Stimulated activated CD4-positive, alpha-beta T cell treated with anti-CD3 and anti-CD28 coated beads, Interleukin-2, amount 100 ng/mL, for 4 hours (primary cell): Measurements from ENCODE around the gene ARHGAP26.
"Not testable (repeated sequence)": the region's sequence is repeated elsewhere in the genome, so short reads cannot be mapped to it uniquely, and the experiment has no call there.

ENCODE experiments used
- DNase-seq: peaks from one replicate; pipeline ENCODE4 v3.0.0-alpha.2; 2020; ENCODE audit warnings: low read depth

Gene ARHGAP26

DNA sequence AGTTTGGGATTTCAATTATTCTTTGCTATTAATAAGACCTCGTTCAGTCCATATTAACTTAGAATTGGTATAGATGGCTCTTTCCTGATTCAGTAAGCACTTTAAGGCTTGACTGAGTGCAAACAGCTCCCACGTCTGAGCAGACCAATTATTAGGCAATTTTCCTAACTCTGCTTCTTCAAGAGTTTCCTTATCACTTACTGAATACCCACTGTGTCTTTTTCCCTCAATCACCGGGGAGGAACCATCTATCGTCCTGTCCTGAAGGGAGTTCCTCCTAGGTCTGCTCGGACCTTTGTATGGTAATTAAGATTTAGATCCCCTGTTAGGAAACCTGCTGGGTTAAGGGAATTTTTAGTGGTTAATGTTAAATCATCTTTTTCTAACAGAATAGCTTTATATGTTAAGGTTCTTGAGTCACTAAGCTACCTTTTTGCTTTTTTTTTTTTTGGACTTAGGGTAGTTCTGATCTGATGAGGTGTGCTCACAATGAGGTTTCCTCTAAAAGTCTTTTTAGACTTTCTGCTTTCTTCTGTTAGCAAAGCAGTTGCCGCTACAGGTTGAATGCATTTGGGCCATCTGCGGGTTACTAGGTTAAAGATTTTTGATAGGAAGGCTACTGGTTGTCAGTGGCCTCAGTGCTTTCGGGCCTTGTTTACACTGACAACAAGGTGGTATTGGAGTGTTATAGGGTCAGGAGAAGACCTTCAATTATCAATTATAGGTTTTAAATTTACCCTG, 322.7 kb downstream of the ARHGAP26 start:
- not testable (repeated sequence) for DNase-seq

DNA sequence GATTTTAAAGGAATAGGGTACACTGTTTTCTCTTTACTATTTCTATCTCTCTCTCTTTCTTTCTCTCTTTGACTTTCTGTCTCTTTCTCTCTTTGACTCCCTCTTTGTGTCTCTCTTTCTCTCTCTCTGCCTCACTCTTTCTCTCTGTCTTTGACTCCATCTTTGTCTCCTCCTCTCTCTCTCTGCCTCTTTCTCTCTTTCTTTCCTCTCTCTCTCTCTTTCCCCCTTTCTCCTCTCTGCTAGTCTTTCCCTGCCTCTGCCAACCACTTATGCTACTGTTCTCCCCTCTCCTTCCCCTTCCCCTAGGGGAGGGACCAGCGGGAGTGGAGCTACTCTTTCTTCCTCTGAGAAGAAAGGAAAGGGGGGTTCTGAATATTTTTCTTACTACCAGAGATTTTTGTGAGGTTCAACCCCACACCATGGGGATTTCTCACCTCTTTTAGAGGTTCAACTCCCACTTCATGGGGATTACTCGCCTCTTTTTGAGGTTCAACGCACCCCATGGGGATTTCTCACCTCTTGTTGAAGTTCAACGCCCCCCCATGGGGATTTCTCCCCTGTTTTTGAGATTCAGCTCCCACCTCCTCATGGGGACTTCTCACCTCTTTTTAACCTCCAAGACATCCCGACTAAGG, 323.4 kb downstream of the ARHGAP26 start:
- no peak for DNase-seq

DNA sequence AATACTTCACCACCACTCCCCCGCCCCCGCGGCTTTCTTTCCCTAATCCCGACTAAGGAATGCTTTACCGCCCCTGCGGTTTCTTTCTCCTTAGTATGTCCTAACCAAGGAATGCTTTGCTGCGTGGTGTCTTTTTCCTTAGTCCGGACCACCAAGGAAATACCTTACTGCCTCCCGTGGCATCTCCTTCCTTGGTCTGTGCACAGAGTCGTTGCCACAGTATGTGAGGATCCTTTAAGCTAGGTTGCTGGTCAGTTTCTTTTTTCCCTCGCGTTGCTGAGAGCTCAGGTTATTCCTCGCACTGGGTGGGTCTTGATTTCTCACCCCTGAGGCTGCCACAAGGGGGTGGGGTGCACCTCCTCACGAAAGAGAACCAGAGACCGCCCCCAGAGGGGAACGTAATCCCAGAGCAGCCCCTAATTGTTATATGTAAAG, 323.9 kb downstream of the ARHGAP26 start:
- no peak for DNase-seq

DNA sequence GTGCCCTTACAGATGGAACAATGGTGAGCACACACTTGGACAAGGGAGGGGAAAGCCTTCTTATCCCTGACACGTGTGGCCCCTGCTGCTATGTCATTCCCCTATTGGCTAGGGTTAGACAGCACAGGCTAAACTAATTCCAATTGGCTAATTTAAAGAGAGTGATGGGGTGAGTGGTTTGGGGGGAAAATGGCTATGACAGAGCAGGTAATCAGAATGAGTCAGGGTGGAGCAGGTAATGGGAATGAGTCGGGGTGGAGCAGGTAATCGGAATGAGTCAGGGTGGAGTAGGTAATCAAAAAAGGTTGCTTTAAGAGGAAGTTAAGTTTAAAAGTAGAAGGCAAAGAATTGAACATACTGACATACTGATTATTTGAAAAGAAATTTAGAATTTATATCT, 324.4 kb downstream of the ARHGAP26 start:
- not testable (repeated sequence) for DNase-seq

DNA sequence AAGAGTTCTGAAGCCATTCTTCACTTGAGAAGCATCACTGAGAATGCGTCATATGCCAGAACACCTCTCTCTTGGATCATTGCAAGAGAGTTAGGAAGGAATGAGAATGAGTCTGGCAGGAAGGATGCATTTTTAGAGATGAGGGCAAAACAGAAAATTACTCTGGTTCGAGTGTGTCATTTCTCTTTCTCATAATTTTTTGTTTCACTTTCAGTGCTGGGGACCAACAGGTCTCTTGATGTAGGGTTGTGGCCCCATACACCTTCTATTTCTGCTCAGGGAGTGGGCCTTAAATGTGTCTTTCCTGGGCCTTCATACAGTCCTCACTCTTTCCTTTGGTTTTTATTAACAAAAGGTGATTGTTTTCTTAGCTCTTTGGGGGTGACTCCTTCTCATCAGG, 330.9 kb downstream of the ARHGAP26 start:
- no peak for DNase-seq

DNA sequence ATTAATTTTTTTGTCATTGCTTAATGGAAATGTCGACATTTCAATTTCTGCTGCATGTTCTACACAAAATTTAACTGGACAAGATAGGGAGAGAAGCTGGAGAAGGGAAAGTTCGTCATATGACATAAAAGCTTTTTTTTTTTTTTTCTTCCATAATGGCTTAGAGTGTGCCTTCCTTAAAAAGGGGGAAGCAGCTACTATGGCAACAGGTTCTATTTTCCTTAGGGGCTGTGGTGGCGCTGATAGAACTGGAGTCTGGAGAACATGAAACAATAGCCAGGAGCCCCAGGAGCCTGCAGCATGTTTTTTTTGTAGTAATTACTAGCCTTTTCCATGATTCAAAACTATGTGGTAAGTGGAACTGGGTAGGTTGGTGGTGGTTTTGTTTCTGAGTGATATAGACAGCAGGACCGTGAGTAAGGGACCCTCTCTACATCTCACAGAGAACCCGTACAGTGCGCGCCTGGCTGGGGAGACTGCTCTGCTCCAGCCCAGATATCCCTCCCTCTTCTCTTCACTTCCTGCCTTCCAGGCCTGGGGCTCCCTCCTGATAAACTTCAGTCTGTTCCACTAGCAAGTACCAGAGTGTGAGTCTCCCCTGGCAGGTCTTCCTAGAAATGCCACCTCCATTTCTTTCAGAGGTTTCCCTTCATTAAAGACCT, 331.7 kb downstream of the ARHGAP26 start:
- DNase-seq = no peak

DNA sequence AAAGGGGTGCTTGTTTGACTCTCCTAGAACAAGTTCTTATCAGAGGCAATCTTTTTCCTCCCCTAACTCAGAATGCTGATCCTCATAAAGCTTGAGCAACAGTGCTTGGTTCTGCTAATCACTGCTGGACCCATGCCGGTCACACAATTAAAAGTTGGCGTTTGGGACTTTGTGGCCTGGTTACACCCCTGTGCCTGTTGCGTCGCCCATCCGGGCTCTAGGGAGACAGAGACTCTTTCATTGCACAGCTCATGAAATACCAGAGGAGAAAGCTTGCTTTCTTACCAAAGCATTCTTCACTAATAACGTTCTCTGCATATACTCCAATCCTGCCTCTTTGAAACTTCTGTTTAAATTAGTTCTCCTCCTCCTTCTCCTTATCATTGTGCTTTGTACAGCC, 332.2 kb downstream of the ARHGAP26 start:
- DNase-seq = no peak

DNA sequence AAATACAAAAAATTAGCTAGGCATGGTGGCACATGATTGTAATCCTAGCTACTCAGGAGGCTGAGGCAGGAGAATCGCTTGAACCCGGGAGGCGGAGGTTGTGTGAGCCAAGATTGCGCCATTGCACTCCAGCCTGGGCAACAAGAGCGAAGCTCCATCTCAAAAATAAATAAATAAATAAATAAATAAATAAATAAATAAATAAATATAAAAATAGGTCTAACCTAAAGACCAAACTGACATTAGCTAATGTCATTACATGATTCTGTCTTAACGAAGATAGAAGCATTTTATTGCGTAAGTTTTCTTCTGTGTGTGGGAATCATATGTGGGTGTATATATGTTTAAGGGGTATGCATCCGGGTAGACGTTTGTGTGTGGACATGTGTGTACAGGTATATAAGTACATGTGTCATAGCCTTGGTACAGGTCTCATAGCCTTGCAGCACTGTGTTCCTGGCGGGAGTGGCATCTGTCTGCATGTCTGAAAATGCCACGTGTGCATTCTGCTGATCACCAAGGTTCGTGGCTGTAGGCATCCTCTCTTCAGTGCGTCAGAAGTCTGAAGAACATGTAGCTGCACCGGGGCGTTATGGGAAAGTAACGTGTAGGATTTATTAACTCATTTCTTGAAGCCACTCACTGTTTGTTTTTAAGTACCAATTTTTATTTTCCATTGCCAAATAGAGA, 335.2 kb downstream of the ARHGAP26 start:
- no peak for DNase-seq

DNA sequence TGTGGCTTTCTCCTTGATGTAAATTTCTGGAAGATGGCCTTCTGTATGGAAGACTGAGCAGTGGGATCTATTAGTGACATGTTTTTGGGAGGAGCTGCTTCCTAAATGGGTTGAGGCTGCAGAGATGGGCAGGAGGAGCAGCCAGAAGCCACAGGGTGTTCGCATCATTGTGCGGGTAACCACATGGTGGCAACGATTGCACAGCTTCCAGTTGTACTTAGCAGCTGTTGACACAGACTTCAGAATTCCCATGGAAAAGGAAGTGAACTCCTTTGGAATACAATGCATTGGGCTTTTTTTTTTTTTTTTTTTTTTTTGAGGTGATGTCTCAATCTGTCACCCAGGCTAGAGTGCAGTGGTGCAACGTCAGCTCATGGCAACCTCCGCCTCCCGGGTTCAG, 336.0 kb downstream of the ARHGAP26 start:
- no peak for DNase-seq

DNA sequence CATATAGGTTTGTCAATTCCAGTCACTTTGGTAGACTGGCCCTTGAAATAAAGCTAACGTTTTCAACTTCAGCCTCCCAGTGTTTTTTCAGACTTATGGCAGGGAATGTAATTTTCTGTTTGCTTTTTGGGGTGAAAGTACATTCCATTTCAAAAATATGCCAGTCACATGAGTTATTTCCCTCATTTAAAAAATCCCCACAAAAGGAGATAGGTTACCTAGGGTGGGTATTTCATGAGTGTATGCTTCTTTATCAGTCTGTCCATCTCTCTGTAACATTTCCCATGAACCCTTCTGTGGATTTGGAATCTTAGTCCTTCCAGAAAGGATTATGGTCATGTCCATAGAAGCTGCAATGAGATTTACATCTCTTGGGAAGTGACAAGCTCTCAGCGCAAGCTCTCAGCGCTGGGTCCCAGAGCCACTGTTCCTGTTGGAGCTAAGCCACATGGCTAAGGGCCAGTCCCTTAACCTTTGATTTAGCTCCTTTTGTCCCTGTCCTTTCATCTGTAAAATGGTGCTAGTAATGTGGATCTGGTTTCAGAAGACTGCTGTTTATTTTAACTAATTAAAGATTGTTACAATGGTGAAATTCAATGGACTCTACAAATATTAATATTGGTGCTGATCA, 338.4 kb downstream of the ARHGAP26 start:
- DNase-seq = no peak

DNA sequence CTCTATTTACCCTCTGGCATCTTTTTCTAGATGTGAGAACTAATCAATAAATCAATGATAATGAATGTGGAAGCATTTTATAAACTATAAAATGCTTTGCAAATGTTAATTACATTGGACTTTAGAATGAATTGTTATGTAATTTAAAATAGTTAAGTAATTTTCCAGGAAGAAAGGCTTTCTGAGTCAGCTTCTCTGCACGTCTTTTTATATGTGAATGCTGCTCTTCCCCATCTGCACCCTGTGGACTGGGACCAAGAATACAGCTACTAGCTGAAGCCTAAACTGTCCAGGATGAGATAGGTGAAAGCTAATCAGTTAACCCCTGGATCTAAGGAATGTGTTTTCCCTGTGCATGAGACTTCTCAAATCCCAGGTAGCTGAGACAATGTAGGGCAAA, 340.4 kb downstream of the ARHGAP26 start:
- DNase-seq = no peak

DNA sequence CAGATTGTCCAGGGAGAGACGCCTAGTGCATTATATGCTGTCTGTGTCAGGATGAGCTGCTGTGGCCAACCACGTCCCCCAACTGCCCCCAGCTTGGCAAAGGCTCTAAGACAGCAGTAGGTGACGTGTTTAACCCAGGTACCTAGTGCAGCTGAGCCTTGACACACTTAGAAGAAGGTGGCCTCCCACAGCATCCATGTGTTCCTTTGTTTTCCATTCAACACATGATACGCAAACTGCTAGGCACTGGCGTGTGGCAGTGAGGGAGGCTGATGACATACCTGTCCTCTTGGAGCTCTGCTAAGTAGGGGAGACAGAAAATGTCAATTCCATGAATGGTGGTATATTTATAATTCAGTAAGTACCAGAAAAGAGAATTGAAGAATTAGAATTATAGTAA, 341.6 kb downstream of the ARHGAP26 start:
- no peak for DNase-seq

DNA sequence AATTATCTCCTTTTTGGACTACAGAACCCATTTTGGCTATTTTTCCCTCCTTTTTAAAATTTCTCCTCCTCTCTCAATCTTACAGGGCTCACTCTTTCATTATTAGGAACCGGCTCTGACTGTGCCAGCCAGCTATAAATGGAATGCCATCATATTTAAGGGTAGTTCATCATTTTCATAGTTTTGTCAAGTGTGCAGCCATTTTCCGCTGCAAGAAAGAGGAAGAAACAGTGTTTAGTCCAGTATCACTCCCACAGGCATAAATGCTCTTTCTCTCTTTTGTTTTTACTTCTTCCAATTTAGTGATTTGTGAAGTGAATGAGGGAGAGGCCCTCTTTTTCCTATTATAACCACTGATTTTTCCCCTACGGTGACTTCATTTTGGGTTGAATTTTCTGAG, 343.3 kb downstream of the ARHGAP26 start:
- no peak for DNase-seq

DNA sequence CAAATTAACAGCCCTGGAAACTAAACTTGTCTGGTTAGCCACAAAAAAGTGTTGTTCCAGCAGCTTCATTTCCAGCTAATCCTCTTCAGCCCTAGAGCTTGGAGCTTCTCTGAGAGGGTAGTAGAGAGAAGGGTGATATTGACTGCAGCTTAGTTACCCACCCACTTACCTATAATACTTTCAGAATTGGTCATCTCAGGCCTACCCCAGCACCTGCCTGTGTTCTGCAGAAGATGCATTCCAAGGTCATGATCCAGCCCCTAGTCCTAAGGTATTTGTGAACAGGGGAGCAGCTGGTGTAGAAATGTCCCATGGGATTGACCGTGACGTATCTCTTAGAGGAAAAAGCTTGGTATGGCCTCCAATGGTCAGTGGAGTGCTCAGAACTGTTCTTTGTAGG, 344.3 kb downstream of the ARHGAP26 start:
- DNase-seq = no peak

DNA sequence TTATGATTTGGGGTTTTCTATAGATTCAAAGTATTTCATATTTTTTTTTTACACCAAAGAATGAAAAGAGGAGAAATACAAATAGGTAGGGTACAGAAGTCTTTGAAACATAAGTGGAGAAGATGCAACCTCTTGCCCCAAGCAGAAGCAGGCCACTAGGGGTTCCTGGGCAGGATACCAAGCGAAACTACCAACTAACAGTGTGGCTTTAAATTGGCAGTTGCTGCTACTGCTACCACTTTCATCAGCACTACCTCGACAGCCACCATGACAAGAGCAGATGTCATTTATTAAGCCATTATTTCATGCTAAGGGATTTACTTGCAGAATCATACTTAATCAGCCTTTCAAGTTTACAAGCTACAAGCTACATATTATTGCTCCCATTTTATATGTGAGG, 345.2 kb downstream of the ARHGAP26 start:
- no peak for DNase-seq

DNA sequence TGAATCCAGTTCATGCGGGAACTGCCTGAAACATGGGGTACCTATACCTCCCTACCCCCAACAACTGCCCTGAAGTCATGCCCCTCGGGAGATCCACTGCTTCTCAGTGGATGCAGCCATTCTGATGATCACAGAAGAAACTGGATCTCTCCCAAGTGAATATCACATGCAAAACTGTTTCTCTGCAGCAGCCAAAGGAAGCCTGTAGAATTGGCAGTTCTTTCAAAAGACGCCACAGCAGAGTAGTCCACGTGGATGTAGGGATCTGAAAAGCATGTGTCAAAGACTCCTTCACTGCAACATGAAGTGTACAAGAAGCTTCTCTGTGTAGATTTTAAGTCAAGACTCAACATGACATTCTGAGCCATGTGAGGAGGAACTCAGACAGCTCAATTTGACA, 346.6 kb downstream of the ARHGAP26 start:
- DNase-seq = no peak

DNA sequence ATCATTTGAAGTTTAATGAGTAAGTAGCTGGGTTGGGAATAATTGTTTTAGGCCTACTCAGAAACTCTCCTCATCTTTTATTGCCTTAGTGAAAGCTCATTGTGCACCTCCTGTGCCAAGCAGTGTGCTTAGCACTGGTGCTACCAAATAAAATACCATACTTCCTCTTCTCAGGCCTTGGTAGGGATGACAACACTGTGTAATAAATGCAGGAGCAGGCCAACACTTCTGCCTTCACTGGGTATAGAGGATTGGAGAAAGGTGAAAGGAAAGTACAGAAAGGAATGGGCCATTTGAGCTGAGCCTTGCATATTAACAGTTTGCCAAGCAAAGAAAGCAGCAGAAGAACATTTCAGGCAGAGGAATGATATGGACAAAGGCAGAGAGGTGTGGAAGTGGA, 347.6 kb downstream of the ARHGAP26 start:
- DNase-seq = no peak

DNA sequence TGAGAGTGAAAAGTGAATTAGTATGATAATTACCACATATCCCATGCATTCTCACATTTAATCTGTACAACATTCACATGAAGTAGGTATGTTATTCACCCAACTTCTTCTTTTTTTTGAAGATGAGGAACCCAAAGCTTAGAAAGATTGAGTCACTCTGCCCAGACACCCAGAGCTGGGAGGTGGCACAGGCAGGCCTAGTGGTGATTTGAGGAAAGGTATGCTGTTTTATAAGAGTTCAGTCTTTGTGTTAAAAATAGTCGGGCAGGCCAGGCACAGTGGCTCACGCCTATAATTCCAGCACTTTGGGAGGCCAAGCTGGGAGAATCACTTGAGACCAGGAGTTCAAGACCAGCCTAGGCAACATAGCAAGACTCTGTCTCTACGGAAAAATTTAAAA, 348.0 kb downstream of the ARHGAP26 start:
- no peak for DNase-seq

DNA sequence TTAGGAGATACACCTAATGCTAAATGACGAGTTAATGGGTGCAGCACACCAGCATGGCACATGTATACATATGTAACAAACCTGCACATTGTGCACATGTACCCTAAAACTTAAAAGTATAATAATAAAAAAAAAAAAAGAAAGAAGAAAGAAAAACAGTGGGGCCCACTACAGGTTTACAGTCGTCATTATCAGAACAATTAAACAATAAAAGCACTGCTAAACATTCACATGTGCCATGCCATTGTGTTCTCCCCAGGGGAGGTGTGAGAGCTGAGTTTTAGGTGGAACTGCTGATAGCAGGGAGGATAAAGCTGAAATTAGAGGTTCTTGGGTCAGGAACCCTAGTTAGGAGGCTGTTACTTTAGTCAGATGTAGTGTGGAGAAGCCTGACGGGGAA, 348.6 kb downstream of the ARHGAP26 start:
- DNase-seq = not testable (repeated sequence)

DNA sequence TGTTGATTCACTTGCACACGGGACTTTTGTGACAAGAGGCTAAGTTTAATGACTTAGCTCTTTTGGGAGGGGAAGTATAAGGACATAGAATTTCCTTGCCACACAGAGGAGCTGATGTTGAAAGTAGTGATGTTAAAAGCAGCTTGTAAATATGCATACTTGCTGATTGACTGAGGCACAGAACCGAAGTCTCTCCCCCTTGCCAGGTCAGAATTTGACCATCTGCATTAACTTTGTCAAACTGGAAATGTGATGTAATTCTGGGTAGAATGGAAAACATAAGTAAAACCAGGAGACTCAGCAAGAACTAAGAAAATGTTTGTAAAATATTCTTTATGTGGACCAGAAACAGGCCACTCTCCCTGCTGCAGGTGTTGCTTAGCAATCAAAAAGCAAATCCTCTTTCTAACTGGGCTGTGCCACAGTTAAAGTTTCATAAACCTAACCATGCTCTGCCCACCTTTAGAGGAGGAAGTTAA, 349.2 kb downstream of the ARHGAP26 start:
- DNase-seq = no peak

DNA sequence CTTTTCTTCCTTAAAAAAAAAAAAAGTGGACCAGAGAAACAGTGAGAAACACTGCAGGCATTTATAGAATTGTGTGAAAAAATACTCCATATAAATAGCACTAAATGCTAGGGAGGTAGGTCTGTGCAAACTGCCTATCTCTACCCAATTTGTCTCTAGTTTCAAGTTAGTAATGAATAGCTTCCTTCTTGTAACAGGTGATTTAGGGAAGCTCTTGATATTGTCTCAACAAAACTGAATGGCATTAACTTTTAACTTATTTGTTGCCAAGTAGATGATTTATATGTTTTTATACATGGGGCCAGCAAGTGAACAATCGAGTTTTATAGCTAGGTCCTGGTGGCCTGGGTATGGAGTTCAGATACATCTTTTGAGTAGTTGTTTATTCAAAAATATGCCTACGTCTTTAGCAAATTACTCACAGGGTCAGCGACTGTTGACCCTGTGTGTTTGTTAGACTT, 349.7 kb downstream of the ARHGAP26 start:
- DNase-seq = no peak
